ENCODE measurements around the gene HEPH. TPM values are rescaled to one million over a fixed set of nuclear protein-coding genes. Genes with fewer than 3 reads are reported as not detected.
"Not testable (repeated sequence)": the region's sequence is repeated elsewhere in the genome, so short reads cannot be mapped to it uniquely, and the experiment has no call there.

The HEPH gene
- polyA plus RNA-seq, 4 donors: 47.6 to 64.5 (median 56.2) TPM

GRCh38 chrX:66203114-66203513 is 39.1 kb downstream of the HEPH start:
- no peak for DNase-seq (ENCODE audit: low read depth in 4 of 4, low spot score in 3 of 4)

DNA sequence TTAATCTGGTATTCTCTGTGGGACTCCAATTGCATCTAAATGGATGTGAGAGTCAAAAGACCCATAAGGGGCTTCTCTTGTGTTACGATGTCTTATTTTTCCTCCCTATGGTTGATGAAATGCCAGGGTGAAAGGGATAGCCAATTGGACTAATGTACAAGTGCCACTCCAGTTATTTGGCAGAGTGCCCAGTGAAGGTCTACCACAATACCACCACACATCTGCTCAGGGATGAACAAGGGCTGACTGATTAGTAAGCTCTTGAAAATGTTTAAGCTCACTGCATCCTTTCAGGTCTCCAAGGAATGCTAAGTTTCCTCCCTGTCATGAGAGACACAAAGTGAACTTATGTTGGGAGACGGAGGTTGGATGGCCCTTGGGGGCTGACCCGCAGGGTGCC is 57.8 kb downstream of the HEPH start:
- no peak for DNase-seq (ENCODE audit: low read depth in 4 of 4, low spot score in 3 of 4)

DNA sequence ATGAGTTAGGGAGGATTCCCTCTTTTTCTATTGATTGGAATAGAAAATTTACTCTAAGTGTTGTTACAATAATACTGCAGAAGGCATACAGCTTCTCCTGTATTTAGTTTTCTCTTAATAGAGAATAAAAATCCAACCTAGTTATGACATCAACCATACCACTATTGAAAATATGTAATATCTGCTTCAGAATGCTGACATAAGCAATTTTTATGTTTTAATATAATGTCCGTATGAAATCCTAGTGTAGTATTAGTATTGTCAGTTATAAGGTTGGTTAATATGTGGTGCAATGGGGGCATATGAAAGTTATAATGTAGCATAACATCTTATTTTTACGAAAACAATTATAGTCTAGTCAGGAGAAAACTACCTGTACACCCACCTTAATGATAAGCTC is 68.2 kb downstream of the HEPH start:
- no peak for DNase-seq (ENCODE audit: low read depth in 4 of 4, low spot score in 3 of 4)

GRCh38 chrX:66233209-66233608 is 69.2 kb downstream of the HEPH start:
- DNase-seq (ENCODE audit: low read depth in 4 of 4, low spot score in 3 of 4): no peak

- not testable (repeated sequence) for DNase-seq (ENCODE audit: low read depth in 4 of 4, low spot score in 3 of 4)
These were observed 69.9 kb downstream of the HEPH start for GRCh38 chrX:66233904-66234303.

GRCh38 chrX:66255359-66255967 is 91.4 kb downstream of the HEPH start:
- DNase-seq (ENCODE audit: low read depth in 4 of 4, low spot score in 3 of 4): no peak

DNA sequence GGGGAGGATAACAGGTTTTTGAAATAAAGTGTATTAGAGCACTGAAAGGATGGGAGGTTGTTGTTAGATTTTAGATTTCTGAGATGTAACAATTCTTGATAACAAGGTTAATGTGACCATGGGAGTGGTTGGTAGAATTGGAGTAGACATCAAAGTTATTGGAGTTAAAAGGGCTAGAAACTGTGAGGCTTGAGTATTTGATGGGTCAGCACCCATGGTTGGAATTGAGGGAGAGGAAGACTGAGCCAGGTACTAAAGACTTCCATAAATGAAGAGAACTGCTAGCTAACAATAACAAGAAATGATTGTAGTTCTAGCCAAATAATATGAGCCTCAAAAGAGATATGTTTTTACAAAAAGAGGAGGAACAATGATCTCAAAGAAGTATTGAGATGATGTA is 98.8 kb downstream of the HEPH start:
- no peak for DNase-seq (ENCODE audit: low read depth in 4 of 4, low spot score in 3 of 4)

Other genes with a start within 250 kb of the HEPH start
- 1 to 10 TPM; 5.2 to 6.6 (median 5.8) TPM for gene VSIG4, start 124.2 kb upstream of the HEPH start, polyA plus RNA-seq (ENCODE audit: insufficient read length in 4 of 4)

Data from right renal pelvis (tissue), 4 donors.